Measurements from ENCODE around the gene GHR. TPM values are rescaled to one million over a fixed set of nuclear protein-coding genes. Genes with fewer than 3 reads are reported as not detected.
A peak's percentile ranks its signal among the peaks of the same experiment; 100 is the strongest.

Gene GHR
- total RNA-seq, 1 donor, result 2.2 TPM

DNA sequence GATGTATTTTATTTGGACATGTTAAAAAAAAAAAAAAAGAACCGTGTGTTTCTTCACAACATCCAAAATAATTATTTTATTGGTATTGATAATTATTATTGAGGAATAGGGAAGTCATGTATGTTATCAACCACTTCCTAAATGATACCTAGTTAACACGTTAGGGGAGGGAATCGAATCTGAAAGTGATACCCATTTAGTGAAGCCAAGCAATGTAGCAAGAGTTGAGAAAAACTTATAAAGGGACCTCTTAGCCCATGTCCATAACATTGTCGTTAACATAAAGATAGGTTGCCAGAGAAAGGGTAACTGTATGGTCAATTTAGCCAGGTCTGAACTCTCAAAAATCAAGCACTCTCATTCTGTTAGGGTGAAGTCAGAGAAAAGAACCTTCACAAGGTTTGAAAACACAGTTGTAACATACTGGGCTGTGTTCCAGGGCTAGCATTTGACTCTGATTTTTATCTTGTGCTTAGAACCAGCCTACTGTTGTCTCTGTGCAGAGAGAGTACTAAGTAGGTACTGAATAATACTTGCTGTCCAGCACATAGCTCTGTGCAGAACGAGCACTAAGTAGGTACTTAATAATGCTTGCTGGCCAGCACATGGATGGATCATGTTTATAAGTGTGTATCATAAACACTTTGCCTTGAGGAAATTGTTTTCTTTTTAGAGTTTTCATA lies 60.4 kb downstream of the GHR start:
- TF ChIP-seq, protein P1, sequence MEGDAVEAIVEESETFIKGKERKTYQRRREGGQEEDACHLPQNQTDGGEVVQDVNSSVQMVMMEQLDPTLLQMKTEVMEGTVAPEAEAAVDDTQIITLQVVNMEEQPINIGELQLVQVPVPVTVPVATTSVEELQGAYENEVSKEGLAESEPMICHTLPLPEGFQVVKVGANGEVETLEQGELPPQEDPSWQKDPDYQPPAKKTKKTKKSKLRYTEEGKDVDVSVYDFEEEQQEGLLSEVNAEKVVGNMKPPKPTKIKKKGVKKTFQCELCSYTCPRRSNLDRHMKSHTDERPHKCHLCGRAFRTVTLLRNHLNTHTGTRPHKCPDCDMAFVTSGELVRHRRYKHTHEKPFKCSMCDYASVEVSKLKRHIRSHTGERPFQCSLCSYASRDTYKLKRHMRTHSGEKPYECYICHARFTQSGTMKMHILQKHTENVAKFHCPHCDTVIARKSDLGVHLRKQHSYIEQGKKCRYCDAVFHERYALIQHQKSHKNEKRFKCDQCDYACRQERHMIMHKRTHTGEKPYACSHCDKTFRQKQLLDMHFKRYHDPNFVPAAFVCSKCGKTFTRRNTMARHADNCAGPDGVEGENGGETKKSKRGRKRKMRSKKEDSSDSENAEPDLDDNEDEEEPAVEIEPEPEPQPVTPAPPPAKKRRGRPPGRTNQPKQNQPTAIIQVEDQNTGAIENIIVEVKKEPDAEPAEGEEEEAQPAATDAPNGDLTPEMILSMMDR (IDR thresholded peaks at IDR 0.05; ENCODE audit: insufficient read depth, low read depth, low read length), result no peak
- H3K4me3 ChIP-seq (ENCODE audit: low read depth, low read length), result no peak overlapping the region
- DNase-seq (ENCODE audit: low read depth), result peak; percentile 4

DNA sequence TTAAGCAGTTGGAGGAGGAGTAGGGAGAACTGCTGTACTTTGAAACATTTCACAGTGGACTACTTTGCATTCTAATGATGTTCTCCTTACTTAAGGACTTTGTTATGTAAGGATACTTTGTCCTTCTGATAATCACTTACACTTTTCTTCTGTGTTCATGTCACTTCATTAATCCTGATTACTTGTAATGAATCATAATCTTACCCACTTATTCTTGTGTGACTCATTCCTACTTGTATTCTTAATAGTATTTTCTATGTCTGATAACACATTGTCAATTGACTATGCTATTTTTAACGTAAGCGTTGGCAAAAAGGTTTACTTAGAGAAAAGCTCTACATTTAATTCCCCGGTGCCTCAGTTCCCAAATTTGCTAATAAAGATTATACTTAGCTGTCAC lies 63.8 kb downstream of the GHR start:
- no peak for DNase-seq (ENCODE audit: low read depth)
- TF ChIP-seq, protein P1 (IDR thresholded peaks at IDR 0.05; ENCODE audit: insufficient read depth, low read depth, low read length), result no peak
- H3K4me3 ChIP-seq (ENCODE audit: low read depth, low read length), result no peak overlapping the region

DNA sequence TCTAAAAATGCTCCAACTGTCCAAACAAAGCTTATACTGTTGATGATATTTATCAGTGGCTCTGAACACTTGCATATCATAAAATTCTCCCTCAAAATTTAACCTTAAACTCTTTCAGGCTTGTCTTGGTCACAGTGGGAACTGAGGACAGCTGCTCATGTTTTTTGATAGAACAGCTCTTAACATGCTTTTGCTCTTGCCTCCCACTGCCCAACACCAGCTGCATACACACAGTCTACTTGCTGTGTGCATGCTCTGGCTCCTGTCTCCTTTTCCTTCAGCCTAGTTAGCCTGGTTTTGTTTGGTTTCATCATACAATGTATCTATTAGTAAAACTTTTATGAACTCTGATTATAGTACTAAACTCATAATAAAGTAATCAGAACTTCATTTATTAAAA lies 64.6 kb downstream of the GHR start:
- DNase-seq (ENCODE audit: low read depth), result no peak
- H3K4me3 ChIP-seq (ENCODE audit: low read depth, low read length), result no peak overlapping the region
- TF ChIP-seq, protein P1 (IDR thresholded peaks at IDR 0.05; ENCODE audit: insufficient read depth, low read depth, low read length), result no peak

DNA sequence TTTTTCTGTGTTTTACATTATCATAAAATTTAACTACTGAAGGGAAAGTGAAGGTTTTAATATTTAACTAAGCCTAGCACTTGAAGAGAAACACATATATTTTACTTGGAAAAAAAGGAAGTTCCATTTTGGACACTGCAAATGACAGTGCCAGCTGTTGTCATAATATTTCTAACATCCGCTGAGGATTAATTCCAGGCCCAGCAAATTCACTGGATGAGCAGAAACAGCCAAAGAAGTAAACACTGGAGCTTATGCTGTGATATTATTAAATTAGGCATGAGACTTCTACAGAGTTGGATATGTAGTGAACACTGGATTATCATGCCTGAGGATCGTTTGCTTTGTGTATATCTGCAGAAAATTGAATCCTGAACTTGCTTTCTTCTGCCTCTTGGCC lies 67.6 kb downstream of the GHR start:
- TF ChIP-seq, protein P1 (IDR thresholded peaks at IDR 0.05; ENCODE audit: insufficient read depth, low read depth, low read length), result no peak
- no peak for DNase-seq (ENCODE audit: low read depth)
- H3K4me3 ChIP-seq (ENCODE audit: low read depth, low read length), result no peak overlapping the region

DNA sequence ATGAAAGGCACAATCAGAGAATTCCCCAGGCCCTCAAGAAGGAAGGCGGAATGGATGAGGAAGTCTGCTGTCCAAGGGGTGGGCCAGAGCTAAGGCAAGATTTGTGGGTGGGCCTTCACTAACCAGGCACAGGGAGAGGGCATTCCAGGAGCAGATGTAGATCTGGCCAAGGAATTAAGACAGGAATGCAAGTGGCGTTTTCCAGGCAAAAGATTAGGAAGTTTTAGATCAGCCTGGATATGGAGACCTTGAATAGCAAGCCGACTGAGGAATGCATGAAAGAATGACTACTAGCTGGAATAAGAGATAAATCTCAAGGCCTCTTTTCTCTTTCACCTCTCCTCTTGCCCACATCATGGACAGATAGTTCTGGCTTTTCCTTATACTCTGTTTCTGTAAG lies 68.5 kb downstream of the GHR start:
- H3K4me3 ChIP-seq (ENCODE audit: low read depth, low read length), result no peak overlapping the region
- TF ChIP-seq, protein P1 (IDR thresholded peaks at IDR 0.05; ENCODE audit: insufficient read depth, low read depth, low read length), result no peak
- DNase-seq (ENCODE audit: low read depth), result no peak

DNA sequence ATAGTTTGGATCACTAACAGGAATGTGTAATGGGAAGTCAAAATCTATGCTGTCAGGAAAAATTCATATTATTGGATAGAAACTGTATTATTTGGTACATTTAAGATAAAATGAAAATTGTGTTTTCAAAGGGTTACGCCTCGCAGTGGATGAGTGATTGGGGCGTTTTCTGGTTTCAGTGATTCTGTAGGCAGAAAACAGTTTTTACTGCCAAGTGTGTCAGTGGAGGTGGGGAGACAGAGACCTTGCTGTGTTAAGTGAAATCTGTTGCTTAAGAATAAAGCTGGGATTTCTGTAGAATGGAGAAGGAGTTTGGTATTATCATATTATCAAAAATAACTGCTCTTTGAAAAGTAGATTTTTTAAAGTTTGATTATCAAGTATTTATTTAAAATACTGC lies 69.7 kb downstream of the GHR start:
- DNase-seq (ENCODE audit: low read depth), result no peak
- H3K4me3 ChIP-seq (ENCODE audit: low read depth, low read length), result no peak overlapping the region
- TF ChIP-seq, protein P1 (IDR thresholded peaks at IDR 0.05; ENCODE audit: insufficient read depth, low read depth, low read length), result no peak

DNA sequence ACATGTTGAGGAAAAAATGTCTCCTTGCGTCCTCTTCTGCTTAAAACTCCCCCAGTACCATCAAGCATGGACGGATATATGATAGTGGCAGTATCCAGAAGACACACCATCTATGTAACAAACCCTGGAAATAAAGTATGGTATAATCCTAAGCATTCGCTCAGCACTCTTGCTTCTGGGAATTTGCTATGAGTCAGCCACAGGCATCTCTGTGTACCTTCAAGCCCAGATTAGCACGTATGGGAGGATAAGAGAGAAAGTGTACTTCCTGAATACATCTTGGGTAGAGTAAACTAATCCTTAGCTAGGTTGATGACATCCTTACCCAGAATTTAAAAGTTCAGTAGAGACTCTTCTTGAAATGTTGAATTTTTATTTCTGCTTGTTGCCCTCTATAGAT lies 71.2 kb downstream of the GHR start:
- DNase-seq (ENCODE audit: low read depth), result no peak
- TF ChIP-seq, protein P1 (IDR thresholded peaks at IDR 0.05; ENCODE audit: insufficient read depth, low read depth, low read length), result no peak
- no peak overlapping the region for H3K4me3 ChIP-seq (ENCODE audit: low read depth, low read length)
